GOT3 (cell line): ENCODE results near the gene TTC8.
"Not testable (repeated sequence)": the region's sequence is repeated elsewhere in the genome, so short reads cannot be mapped to it uniquely, and the experiment has no call there.

Experiments used
- DNase-seq: peaks from one replicate; lab custom pipeline; 2025; ENCODE audit warnings: mixed read lengths; lab: John Stamatoyannopoulos, UW

The TTC8 gene

DNA sequence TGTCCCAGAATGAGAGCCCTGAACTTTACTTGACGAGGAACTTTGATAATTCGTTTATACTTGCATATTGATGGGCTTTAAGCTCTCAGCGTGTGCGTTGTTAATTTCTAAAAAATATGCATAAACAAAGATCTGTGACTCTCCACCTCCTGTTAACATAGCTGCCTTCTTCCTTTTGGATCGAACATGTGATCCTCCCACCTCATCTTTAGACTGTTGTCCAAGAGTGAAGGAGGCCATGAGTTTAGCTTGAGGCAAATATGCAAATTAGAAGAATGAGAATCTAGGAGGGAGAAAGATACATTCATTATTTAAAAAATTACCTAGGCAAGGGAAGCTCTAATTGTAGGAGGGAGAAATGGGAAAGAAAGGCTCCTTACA, 617 bp downstream of the TTC8 start:
- no peak for DNase-seq

DNA sequence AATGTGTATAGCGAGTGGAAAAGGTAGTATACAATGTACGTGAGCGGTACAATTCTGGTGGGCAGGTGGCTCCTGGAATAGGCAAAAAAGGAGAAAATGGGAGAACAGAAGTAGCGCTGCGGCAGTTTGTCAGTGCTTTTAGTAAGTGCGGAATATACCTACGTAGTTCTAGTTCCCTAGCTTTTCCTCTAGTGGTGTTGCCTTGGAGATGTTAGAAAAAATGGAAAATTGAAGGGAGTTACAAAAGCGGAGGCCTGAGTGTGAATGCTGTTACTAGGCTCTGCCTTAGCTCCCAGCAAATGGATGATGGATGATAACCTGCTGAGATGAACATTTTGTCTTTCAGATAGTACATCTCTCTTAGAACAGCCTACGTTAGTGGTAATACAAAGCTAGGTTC, 1.1 kb downstream of the TTC8 start:
- DNase-seq, result no peak

DNA sequence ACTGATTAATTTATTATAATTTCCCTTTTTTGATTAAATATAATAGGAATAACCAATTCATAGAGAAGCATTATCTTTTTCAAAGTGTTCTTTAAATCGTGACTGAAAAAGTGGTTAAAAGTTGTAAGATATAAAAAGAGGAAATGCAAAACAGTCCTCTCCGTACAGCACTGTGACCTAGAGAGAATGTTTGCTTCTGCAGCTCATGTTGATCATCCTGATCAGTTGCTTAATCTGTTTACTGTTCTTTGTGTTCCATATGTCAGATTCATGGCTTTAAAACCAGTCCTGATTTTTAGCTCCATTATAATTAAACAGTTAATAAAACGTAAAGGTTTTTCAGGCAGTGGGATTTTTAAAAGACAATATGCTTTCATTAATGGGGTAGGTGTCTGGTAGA, 4.7 kb downstream of the TTC8 start:
- DNase-seq, result no peak

- DNase-seq, result no peak
These were observed 5.3 kb downstream of the TTC8 start for GRCh38 chr14:88829685-88830302.

- DNase-seq, result peak; percentile 1
These were observed 6.8 kb downstream of the TTC8 start for GRCh38 chr14:88831284-88831683.

- DNase-seq, result no peak
These were observed 10.5 kb downstream of the TTC8 start for GRCh38 chr14:88834883-88835431.

- no peak for DNase-seq
These were observed 11.2 kb downstream of the TTC8 start for GRCh38 chr14:88835661-88836060.

GRCh38 chr14:88837495-88837894, 13.0 kb downstream of the TTC8 start:
- DNase-seq, result no peak

- no peak for DNase-seq
These were observed 13.6 kb downstream of the TTC8 start for GRCh38 chr14:88838015-88838414.

- no peak for DNase-seq
These were observed 16.5 kb downstream of the TTC8 start for GRCh38 chr14:88840926-88841325.

- DNase-seq, result no peak
These were observed 17.3 kb downstream of the TTC8 start for GRCh38 chr14:88841741-88842140.

DNA sequence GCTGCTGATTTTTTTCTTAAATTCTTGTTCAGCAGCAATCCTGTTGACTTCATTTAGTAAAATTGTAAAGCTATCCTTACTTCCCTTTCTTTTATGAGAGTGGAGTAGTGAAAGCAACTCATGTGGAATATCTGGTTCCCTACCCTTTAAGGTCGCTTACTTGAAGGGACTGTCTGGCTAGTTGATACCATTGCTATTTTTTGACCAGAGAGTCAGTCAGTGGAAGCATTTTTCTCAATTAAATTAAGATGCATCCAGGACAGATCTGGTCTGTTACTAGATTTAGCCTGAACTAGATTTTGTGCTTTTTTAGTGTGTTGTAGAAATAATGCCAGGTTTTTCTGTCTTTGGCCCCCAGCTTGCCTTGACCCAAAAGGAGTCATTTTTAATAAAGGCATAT, 18.0 kb downstream of the TTC8 start:
- no peak for DNase-seq

- no peak for DNase-seq
These were observed 20.6 kb downstream of the TTC8 start for GRCh38 chr14:88844980-88845491.

DNA sequence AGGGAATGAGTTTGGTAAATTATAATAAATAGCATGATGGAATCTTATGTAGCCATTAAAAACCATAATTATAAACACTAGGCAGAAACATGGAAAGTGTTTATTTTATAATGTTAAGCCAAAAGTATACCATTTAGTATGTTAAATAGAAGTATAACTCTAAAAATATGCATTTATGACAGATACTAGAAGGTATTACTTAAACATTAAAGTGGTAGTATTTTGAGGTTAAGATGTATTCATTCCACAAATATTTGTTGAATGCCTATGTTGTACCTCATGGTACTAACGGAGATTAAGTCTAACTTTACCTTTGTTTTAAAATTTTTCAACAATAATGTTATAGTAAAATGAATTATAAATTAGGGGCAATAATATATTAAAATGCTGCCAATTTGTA, 24.1 kb downstream of the TTC8 start:
- no peak for DNase-seq

DNA sequence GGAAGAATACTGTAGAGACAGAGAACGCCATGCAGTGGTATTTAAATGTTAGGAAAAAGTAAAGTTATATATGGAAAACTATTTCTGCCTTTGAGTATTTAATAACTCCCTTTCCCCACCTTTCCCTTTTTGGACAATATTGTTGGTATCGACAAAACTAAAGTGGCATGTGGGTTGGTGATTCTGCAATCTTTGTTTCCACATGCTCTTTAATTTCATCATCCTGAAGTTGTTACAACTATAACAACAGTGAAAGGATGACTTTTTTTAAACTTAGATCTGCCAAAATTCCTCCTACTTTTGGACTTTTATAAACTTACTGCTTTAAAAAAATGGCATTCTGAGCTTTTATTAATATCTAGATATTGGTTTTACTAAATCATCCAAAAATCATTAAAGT, 25.3 kb downstream of the TTC8 start:
- no peak for DNase-seq

GRCh38 chr14:88851587-88851986, 27.1 kb downstream of the TTC8 start:
- no peak for DNase-seq

- DNase-seq, result no peak
These were observed 28.2 kb downstream of the TTC8 start for GRCh38 chr14:88852632-88853031.

DNA sequence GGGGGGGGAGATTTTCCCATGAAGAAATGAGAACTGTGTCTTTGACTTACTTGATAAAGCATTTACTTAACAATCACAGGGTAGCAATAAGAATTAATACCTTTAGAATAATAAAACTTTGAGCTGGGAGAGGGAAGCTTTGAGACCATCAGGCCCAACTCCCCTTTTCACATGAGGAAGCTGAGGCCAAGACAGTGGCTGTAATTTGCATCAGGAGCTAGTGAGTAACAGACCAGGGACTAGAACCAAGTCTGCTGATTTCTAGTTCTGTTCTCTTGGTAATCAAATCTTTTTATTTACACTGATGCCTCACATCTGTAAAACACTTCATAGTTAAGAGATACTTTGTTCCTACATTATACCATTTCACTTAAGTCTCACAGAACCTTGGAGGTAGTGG, 28.7 kb downstream of the TTC8 start:
- DNase-seq, result no peak

DNA sequence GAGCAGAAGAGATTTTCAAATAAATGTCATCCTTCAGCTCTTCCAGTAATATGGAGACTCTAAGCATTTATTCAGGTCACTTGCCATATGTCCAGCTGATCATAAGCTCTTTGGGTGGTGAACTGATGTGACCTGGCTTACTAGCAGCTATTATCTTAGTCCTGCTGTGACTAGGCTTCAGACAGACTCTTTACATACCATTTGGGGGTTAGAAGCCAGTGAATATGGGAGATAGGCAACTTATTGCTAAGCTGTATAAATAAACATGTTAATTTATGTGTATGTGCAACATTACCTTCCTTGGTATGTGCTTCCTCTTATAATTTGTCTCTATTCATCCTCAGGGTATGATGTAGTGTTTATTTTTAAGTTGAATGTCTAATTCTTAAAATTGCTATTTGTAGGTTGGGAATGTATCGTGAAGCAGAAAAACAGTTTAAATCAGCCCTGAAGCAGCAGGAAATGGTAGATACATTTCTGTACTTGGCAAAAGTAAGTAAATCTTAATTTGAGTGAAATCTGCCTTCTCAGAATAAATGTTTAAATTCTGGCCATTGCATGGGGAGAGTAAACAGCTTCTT, 32.4 kb downstream of the TTC8 start:
- no peak for DNase-seq

- DNase-seq, result not testable (repeated sequence)
These were observed 33.4 kb downstream of the TTC8 start for GRCh38 chr14:88857861-88858260.

GRCh38 chr14:88859118-88859517, 34.7 kb downstream of the TTC8 start:
- DNase-seq, result not testable (repeated sequence)

DNA sequence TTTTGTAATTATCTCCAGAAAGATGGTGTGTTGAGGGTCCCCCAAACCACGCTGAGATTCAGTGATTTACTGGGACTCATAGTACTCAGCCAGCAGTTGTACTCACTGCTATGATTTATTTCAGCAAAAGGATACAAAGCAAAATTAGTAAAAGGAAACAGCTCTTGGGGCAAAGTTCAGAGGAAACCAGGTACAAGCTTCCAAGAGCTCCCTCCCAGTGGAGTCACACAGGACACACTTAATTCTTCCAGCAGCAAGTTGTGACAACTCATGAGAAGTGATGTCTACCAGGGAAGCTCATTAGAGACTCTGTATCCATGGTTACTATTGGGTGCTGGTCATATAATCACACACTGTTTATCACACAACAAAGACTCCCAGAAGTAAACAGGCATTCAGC, 38.7 kb downstream of the TTC8 start:
- no peak for DNase-seq

DNA sequence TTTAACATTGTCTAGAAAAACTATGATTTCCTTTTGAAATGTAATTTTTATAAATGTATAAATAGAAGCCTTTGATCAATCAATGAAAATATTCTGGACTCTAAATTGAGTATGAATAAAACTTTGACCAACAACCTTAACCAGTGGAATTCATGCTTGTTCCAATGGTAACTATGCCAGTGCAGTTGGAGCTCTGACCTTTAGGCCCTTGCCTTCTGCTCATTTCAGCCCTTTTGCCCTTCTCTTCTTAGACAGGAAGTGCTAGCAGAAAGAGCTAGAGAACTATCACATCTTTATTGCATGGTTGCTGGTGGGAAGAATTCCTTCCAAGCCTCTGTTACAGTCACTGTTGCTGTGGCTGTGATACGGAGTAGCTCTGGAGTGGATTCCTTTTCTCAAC, 39.7 kb downstream of the TTC8 start:
- DNase-seq, result no peak

- DNase-seq, result no peak
These were observed 41.9 kb downstream of the TTC8 start for GRCh38 chr14:88866305-88866704.
